Loucy (cell line): Measurements from ENCODE around the gene ZFHX3.

Source experiments
- H2AFZ ChIP-seq: fragments of 200-600 bp; sonication (generic); 2 replicates; pipeline ENCODE4 v1.6.0; 2016; ENCODE audit warnings: antibody characterized with exemption, mild to moderate bottlenecking, low read length, moderate library complexity
- H3F3A ChIP-seq: fragments of 200-600 bp; 2 replicates; pipeline ENCODE4 v1.6.0; 2016; ENCODE audit warnings: antibody characterized with exemption, low read depth, mild to moderate bottlenecking
- H3K27me3 ChIP-seq: fragments of 200-600 bp; sonication (generic); 2 replicates; pipeline ENCODE4 v1.6.1; 2014; ENCODE audit warnings: low read length, mild to moderate bottlenecking; ENCODE audit not compliant: insufficient read depth, poor library complexity, severe bottlenecking
- H3K36me3 ChIP-seq: fragments of 200-600 bp; sonication (generic); 2 replicates; pipeline ENCODE4 v1.6.1; 2016; ENCODE audit warnings: low read length; ENCODE audit not compliant: insufficient read depth
- H3K4me1 ChIP-seq: fragments of 200-600 bp; sonication (generic); 2 replicates; pipeline ENCODE4 v1.5.1; 2014; ENCODE audit warnings: low read length, mild to moderate bottlenecking; ENCODE audit not compliant: insufficient read depth, poor library complexity, severe bottlenecking
- H3K4me2 ChIP-seq: fragments of 200-600 bp; sonication (generic); 2 replicates; pipeline ENCODE4 v1.6.0; 2014; ENCODE audit warnings: antibody characterized with exemption, low read length, low read depth, mild to moderate bottlenecking; ENCODE audit not compliant: poor library complexity, severe bottlenecking
- H3K4me3 ChIP-seq: fragments of 200-600 bp; sonication (generic); 2 replicates; pipeline ENCODE4 v1.5.1; 2014; ENCODE audit warnings: low read length, mild to moderate bottlenecking, mixed read lengths; ENCODE audit not compliant: poor library complexity, severe bottlenecking
- H3K79me2 ChIP-seq: fragments of 200-600 bp; sonication (generic); 2 replicates; pipeline ENCODE4 v1.6.1; 2014; ENCODE audit warnings: low read length; ENCODE audit not compliant: insufficient read depth
- H3K9ac ChIP-seq: fragments of 200-600 bp; sonication (generic); 2 replicates; pipeline ENCODE4 v1.6.0; 2014; ENCODE audit warnings: mild to moderate bottlenecking, low read depth, low read length, moderate library complexity; ENCODE audit not compliant: poor library complexity, severe bottlenecking
- H3K9me2 ChIP-seq: fragments of 200-600 bp; sonication (generic); replicated peaks from 2 replicates; pipeline ENCODE4 v1.6.1; 2016; ENCODE audit warnings: low read depth, low read length, mixed read lengths
- H3K9me3 ChIP-seq: fragments of 200-600 bp; sonication (generic); 2 replicates; pipeline ENCODE4 v1.6.1; 2014; ENCODE audit warnings: mild to moderate bottlenecking, antibody characterized with exemption, low read length, low read depth; ENCODE audit not compliant: insufficient read depth
- H4K20me1 ChIP-seq: fragments of 200-600 bp; sonication (generic); 2 replicates; pipeline ENCODE4 v1.6.0; 2014; ENCODE audit warnings: antibody characterized with exemption, low read length, mild to moderate bottlenecking; ENCODE audit not compliant: insufficient read depth, poor library complexity, severe bottlenecking
- EZH2phosphoT487 ChIP-seq: fragments of 200-600 bp; IDR thresholded peaks from 2 replicates; pipeline ENCODE4 v1.6.1; 2018; ENCODE audit warnings: antibody characterized with exemption, mild to moderate bottlenecking, moderate library complexity, borderline replicate concordance
- TF ChIP-seq, protein P1 (sequence below): fragments of 200-600 bp; sonication (generic); conservative IDR thresholded peaks from 2 replicates; pipeline ENCODE4 v1.5.1; 2014; ENCODE audit warnings: mild to moderate bottlenecking, antibody characterized with exemption, low read length

ZFHX3 gene

DNA sequence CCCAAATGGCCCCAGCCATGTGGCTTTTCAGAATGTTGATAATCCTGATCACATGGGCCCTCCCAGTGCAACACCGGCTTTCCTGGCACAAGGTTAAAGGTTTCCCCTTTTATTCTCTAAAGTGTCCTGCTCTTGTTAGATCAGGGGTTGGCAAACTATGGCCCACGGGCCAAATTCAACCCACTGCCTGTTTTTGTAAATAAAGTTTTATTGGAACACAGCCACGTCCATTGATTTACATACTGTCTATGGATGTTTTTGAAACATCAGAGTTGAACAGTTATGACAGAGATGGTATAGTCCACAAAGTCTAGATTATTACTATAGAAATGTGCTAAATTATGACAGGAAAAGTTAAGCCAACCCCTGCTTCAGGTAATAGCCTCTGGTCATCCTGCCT lies 157.3 kb downstream of the ZFHX3 start:
- no peaks in the 10 kb centered on the region for H3F3A ChIP-seq
- peaks cover 25% of the 10 kb centered on the region; the same call in 1 of the 2 replicates for H3K36me3 ChIP-seq
- no peak overlapping the region for H3K4me2 ChIP-seq
- no peak overlapping the region for H3K4me3 ChIP-seq
- 0 out of 2 replicates have a peak, but pooled peaks cover 5% of the 10 kb centered on the region for H3K9me3 ChIP-seq
- no peaks in the 10 kb centered on the region for H3K9me2 ChIP-seq
- no peaks in the 10 kb centered on the region for H4K20me1 ChIP-seq
- no peaks in the 10 kb centered on the region for H3K79me2 ChIP-seq
- no peak for TF ChIP-seq EZH2phosphoT487
- TF ChIP-seq, protein P1, sequence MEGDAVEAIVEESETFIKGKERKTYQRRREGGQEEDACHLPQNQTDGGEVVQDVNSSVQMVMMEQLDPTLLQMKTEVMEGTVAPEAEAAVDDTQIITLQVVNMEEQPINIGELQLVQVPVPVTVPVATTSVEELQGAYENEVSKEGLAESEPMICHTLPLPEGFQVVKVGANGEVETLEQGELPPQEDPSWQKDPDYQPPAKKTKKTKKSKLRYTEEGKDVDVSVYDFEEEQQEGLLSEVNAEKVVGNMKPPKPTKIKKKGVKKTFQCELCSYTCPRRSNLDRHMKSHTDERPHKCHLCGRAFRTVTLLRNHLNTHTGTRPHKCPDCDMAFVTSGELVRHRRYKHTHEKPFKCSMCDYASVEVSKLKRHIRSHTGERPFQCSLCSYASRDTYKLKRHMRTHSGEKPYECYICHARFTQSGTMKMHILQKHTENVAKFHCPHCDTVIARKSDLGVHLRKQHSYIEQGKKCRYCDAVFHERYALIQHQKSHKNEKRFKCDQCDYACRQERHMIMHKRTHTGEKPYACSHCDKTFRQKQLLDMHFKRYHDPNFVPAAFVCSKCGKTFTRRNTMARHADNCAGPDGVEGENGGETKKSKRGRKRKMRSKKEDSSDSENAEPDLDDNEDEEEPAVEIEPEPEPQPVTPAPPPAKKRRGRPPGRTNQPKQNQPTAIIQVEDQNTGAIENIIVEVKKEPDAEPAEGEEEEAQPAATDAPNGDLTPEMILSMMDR: no peak
- H3K9ac ChIP-seq: no peak overlapping the region
- no peak overlapping the region for H2AFZ ChIP-seq
- H3K4me1 ChIP-seq: no peaks in the 10 kb centered on the region
- no peaks in the 10 kb centered on the region for H3K27me3 ChIP-seq

DNA sequence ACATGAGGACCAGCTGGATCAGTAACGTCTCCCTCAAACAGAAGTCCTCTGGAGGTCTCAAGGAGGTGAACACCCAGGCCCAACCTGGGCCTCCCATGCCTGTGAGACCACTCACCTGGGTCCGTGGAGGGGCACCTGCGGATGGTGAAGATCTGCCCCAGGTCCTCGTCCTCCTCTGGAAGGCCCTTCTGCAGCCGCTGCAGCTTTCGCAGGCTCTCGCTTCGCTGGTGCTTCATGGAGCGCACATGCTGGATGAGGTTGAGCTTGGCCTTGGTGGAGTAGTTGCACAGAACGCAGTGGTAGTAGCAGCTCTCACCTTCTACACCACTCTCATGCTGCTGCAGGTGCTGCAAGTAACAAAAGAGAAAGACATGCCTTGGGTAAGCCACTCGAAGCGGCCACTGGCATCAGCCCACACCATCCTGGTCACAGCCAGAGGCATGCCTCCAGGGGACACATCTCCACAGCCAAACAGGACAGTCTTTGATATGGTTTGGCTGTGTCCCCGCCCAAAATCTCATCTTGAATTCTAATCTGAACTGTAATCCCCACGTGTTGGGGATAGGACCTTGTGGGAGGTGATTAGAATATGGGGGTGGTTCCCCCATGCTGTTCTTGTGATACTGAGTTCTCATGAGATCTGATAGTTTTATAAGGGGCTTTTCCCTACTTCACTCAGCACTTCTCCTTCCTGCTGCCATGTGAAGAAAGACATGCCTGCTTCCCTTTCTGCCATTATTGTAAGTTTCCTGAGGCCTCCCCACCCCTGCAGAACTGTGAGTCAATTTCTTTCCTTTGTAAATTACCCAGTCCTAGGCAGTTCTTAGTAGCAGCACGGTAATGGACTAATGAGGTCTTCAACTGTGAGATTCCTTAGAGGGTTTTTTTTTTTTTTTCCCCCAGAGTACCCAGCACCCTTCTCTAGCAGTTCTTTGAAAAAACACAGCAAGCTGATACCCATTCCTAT lies 158.0 kb downstream of the ZFHX3 start:
- no peaks in the 10 kb centered on the region for H3K79me2 ChIP-seq
- H3K4me1 ChIP-seq: no peaks in the 10 kb centered on the region
- no peak overlapping the region for H3K9ac ChIP-seq
- H2AFZ ChIP-seq: no peak overlapping the region
- H3K4me3 ChIP-seq: no peak overlapping the region
- peaks cover 25% of the 10 kb centered on the region; the same call in 1 of the 2 replicates for H3K36me3 ChIP-seq
- no peaks in the 10 kb centered on the region for H3F3A ChIP-seq
- TF ChIP-seq EZH2phosphoT487: no peak
- TF ChIP-seq, protein P1: no peak
- H4K20me1 ChIP-seq: no peaks in the 10 kb centered on the region
- no peaks in the 10 kb centered on the region for H3K27me3 ChIP-seq
- no peak overlapping the region for H3K4me2 ChIP-seq
- 0 out of 2 replicates have a peak, but pooled peaks cover 5% of the 10 kb centered on the region for H3K9me3 ChIP-seq
- H3K9me2 ChIP-seq: no peaks in the 10 kb centered on the region

DNA sequence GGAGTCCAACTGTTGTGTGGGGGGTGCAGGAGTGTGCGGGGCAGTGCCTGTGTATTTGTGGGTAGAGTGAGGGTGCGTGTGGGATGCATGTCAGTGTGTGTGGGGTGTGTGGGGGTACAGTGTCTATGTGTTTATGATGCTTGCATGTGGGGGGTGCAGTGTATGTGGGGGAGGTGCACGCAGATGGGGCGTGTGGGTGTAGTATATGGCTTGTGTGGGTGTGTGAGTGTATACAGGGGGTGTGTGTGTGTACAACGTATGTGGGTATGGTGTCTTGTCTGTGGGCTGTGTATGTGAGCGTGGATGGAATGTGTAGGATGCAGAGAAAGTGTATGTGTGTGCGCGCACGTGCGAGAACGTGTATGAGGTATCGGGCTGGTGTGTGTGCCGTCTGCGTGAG lies 160.4 kb downstream of the ZFHX3 start:
- Histone ChIP-seq H3K4me2 (no peak overlapping the region), H3K79me2 (no peaks in the 10 kb centered on the region), H3K9ac (no peak overlapping the region), H4K20me1 (no peaks in the 10 kb centered on the region), H3K9me2 (no peaks in the 10 kb centered on the region), H2AFZ (no peak overlapping the region), H3F3A (no peaks in the 10 kb centered on the region), H3K27me3 (no peaks in the 10 kb centered on the region), H3K4me3 (no peak overlapping the region), H3K4me1 (peaks cover 14% of the 10 kb centered on the region), H3K9me3 (0 out of 2 replicates have a peak, but pooled peaks cover 5% of the 10 kb centered on the region), H3K36me3 (peaks cover 25% of the 10 kb centered on the region; the same call in 1 of the 2 replicates)
- TF ChIP-seq, protein P1: no peak
- no peak for TF ChIP-seq EZH2phosphoT487
